Lower leg skin (tissue), 4 donors: ENCODE results near the gene STEEP1. TPM values are rescaled to one million over a fixed set of nuclear protein-coding genes. Genes with fewer than 3 reads are reported as not detected.

Experiments
- DNase-seq, 2 donors: peaks; one replicate each; pipeline ENCODE4 v3.0.0-alpha.2; 2019; ENCODE audit warnings: low spot score in 2 of 2
- H3K4me3 ChIP-seq: fragments of 200-600 bp; sonication (generic); 2 replicates; pipeline ENCODE4 v1.5.1; 2017; ENCODE audit warnings: mild to moderate bottlenecking, low read depth; ENCODE audit not compliant: poor library complexity, severe bottlenecking
- POLR2A ChIP-seq, 2 donors: fragments of 450-650 bp; IDR thresholded peaks; one replicate each; pipeline ENCODE4 v1.6.1; 2016 to 2017; ENCODE audit warnings: antibody characterized with exemption in 2 of 2, mild to moderate bottlenecking in 1 of 2, moderate library complexity in 1 of 2
- WGBS, 2 donors: methylation state at CpG; one replicate each; pipeline ENCODE4 v1.1.5; 2018; 5-methylcytosine and 5-hydroxymethylcytosine counted together
- intact Hi-C: fragments of 100-400 bp; cut with DNase I; formaldehyde crosslinking; loops from one replicate; pipeline ENCODE4 v1.15.0; 2023; ENCODE audit warnings: low total_unique reads
- total RNA-seq, 4 donors: library from RNA; depleted of rRNA; stranded (reverse); fragments of >200 nt; gene quantifications; one replicate each; pipeline ENCODE4 v1.1.0, GENCODE V29; 2016
- TF ChIP-seq, protein P1 (sequence below), 3 donors: fragments of 450-650 bp; IDR thresholded peaks; one replicate each; pipeline ENCODE4 v1.5.1; 2016; ENCODE audit warnings: antibody characterized with exemption in 3 of 3, mild to moderate bottlenecking in 3 of 3, moderate library complexity in 2 of 3

Gene STEEP1
- 10 to 100 TPM; 25.9 to 29.4 (median 27.8) TPM for total RNA-seq

DNA sequence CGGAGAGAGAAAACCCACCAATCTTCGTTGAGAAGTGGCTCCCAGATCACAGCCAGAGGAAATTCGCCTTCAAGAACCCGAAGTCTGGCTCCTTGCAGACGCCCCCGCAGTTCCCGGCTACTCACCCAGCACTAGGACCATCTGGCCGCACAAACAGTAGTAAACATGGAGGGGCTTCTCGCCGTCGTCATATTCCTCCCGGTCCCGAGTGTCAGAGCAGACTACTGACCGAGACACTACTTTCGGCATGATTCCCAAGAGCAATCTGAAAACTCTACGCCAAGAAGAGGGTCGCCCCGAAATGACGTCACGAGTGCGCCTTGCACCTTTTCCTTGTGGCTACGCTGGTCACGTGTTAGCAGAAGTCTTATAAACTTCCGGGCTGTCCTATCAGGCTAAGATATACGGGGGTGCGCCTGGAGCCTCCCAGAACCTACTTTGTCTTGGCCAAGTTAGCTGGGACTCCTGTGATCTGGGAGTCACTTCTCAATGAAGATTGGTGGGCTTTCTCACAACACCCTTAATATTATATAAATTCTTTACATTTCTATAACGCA is at the start of gene STEEP1:
STEEP1 (minus strand) TSS at position 303 of the 557 bp plus-strand sequence; CDS start at position 249, 54 bp downstream.
- peak; percentile 88 to 97 for DNase-seq
- intact Hi-C loops, result no loop called here
- WGBS, 2 donors, result 2 to 34% methylated on average over 22 to 27 of the region's 27 CpGs

DNA sequence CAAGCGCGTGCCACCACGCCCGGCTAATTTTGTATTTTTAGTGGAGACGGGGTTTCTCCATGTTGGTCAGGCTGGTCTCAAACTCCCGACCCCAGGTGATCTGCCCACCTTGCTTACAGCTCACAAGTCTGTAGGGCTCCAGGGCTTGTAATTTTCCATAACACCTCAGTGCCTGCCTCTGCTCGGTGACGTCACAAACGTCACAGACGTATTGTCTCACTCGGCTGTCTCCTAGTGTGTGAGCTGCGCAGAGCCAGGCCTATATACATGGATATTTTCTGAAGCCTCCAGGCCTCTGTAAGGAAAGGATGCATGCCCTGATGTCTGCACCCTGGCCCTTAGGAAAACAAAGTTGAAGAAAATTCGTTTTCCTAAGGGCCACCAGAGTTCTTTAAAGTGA is 49.6 kb upstream of the STEEP1 start:
- WGBS, 2 donors, result 77 to 88% methylated on average over 11 to 13 of the region's 13 CpGs
- no peak for TF ChIP-seq POLR2A (IDR thresholded peaks at IDR 0.05)
- TF ChIP-seq, protein P1, sequence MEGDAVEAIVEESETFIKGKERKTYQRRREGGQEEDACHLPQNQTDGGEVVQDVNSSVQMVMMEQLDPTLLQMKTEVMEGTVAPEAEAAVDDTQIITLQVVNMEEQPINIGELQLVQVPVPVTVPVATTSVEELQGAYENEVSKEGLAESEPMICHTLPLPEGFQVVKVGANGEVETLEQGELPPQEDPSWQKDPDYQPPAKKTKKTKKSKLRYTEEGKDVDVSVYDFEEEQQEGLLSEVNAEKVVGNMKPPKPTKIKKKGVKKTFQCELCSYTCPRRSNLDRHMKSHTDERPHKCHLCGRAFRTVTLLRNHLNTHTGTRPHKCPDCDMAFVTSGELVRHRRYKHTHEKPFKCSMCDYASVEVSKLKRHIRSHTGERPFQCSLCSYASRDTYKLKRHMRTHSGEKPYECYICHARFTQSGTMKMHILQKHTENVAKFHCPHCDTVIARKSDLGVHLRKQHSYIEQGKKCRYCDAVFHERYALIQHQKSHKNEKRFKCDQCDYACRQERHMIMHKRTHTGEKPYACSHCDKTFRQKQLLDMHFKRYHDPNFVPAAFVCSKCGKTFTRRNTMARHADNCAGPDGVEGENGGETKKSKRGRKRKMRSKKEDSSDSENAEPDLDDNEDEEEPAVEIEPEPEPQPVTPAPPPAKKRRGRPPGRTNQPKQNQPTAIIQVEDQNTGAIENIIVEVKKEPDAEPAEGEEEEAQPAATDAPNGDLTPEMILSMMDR (IDR thresholded peaks at IDR 0.05), result no peak
- no peak for DNase-seq
- H3K4me3 ChIP-seq, result no peak overlapping the region
- intact Hi-C loops, result no loop called here

More for the DNA sequence above, at the start of gene STEEP1:
- peak within 1 kb of the TSS; percentile 30 for H3K4me3 ChIP-seq
- TF ChIP-seq, protein P1 (IDR thresholded peaks at IDR 0.05), result no peak
- no peak for TF ChIP-seq POLR2A (IDR thresholded peaks at IDR 0.05)

DNA sequence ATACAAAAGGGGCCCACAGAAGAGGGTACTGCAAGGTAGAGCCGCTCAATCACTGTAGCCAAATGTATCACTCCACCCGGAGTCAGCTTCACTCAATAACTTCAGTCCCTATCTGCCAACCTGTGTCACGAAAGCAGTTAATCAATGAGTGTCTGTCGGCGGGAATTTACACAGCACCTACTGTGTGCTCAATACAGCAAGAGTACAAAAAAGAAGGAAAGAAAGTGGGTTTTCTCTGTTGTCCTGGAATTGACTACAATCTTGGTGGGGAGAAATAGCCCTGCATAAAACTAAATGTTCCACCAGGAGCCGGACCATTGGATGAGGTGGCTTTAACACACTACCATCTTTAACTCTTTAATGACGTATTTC is 41.8 kb upstream of the STEEP1 start:
- intact Hi-C loops, result no loop called here
- WGBS, 2 donors, result 28 to 58% methylated on average over 7 of the region's 7 CpGs
- no peak for TF ChIP-seq POLR2A (IDR thresholded peaks at IDR 0.05)
- TF ChIP-seq, protein P1 (IDR thresholded peaks at IDR 0.05), result no peak
- no peak overlapping the region for H3K4me3 ChIP-seq
- DNase-seq, result no peak

DNA sequence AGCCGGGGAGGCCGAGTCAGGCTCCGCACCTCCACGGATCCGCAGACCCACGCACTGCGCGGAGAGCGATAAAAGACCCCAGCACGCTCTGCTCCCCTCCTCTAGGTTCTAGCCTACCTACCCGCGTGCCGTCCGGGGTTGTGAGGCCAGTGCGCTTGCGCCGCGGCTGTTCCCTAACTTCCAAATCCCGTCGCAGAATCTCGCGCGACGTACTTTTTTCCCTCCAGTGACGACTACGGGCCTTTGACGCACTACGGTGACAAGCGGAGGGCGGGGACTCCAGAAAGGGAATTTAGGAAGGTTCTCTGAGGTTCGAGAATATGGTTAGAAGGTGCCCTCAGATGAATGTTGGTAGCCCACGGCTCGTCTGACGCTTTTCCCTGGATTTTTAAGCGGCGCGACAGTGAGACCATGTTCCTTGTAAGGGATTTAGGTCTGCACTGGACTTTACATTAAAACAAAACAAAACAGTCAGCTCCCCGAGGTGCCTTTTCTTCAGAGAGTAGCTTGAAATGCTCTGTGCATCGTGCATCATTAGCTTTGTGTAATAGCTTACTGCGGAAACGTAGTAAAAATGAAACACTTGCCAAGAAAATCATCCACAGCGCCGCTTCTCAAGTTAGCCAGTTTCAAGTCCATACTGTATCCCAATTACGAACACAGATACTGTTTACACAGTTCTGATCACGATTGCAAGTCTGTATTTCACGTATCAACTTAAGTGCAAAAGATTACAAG is 41.2 kb upstream of the STEEP1 start, which contains the start of gene NKRF:
NKRF (minus strand) TSS at position 145 of the 738 bp plus-strand sequence.
- TF ChIP-seq POLR2A (IDR thresholded peaks at IDR 0.05), result peak in 1 of 2 donors; percentile 25
- TF ChIP-seq, protein P1 (IDR thresholded peaks at IDR 0.05), result no peak
- intact Hi-C loops, result no loop called here
- DNase-seq, result peak; percentile 89 to 97
- H3K4me3 ChIP-seq, result peak within 1 kb of the TSS; percentile 59
- 2 to 40% methylated on average over 33 to 41 of the region's 46 CpGs for WGBS, 2 donors

DNA sequence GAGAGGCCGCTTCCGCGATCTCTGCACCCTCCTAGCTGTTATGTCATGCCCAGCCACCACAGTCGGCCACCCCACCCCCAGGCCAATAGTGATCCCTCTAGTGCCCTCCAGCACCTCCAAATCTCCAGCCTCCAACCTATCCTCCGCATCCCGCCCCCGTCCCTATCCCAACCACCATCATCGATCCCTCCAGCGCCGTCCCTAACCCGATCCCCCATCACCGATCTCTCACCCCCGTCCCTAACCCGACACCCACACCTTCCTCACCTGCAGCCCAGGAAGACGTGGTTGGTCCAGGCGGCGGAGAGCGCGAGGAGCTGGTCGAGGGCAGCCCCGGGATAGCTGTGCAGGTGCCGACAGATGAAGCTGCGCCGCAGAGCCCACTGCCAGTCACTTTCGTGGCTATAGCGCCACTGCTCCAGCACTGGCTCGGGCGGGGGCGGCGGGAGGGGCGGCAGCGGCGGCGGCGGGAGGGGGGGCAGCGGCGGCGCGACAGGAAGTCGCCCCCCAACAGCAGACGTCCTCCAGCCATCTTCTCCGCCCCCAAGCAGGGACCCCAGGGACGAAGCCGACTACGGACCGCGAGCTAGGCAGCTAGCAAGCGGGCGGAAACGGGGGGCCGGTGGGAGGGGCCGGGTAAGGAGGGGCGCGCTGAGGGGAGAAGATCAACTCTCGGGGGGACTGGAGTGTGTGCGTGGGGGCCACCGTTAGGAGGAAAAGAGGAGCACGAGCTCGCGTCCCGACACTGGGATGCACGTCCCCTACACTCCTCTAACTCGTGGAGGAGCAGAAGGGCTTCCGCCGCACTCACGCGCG is 40.5 kb upstream of the STEEP1 start:
- TF ChIP-seq, protein P1 (IDR thresholded peaks at IDR 0.05), result no peak
- no peak for TF ChIP-seq POLR2A (IDR thresholded peaks at IDR 0.05)
- DNase-seq, result peak in 1 of 2 donors; percentile 88
- H3K4me3 ChIP-seq, result peak overlapping the region; percentile 59
- WGBS, 2 donors, result 0 to 36% methylated on average over 15 to 47 of the region's 68 CpGs
- intact Hi-C loops, result no loop called here
